Left renal pelvis (tissue), 4 donors: ENCODE measurements around the gene GPC5. TPM values are rescaled to one million over a fixed set of nuclear protein-coding genes. Genes with fewer than 3 reads are reported as not detected.
"Not testable (repeated sequence)": the region's sequence is repeated elsewhere in the genome, so short reads cannot be mapped to it uniquely, and the experiment has no call there.

Experiments
- DNase-seq, 4 donors: peaks; one replicate each; pipeline ENCODE4 v3.0.0-alpha.2; 2013; ENCODE audit warnings: low read depth in 4 of 4, low spot score in 3 of 4
- polyA plus RNA-seq, 4 donors: library from polyadenylated mRNA; unstranded; fragments of 120-200 nt; gene quantifications; one replicate each; pipeline ENCODE4 v1.2.1, GENCODE V29; 2013; ENCODE audit not compliant: insufficient read length in 4 of 4

The GPC5 gene
- 1 to 10 TPM; 1.8 to 5.2 (median 3.4) TPM for polyA plus RNA-seq

DNA sequence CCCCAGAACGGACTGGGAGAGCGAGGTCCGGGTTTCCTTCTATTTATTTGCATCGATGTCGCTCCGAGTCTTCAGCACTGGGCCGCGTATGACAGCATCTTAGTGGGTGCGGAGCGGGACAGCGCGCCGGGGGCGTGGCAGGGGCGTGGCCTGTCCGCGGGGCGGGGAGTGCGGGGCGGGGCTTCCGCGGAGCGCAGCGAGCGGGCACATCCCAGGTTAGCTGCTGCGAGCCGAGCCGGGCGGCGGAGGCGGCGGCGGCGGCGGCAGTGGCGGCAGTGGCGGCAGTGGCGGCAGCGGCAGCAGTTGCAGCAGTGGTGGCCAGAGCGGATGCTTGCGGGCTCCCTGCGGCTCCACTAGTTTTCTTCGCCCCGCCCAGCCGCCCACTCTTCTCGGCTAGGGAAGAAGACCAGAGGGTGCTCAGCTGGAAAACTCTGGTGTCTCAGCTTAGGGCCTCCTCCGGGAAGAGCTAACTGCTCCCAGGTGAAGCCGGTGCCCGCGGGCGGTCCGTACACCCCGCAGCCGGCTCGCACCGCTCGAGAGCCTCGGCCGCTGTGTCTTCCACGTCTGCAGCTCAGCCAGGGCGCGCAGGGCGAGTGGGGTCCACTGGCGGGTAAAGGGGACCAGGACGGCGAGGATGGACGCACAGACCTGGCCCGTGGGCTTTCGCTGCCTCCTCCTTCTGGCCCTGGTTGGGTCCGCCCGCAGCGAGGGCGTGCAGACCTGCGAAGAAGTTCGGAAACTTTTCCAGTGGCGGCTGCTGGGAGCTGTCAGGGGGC lies at the start of gene GPC5:
TSS of gene GPC5 (plus strand) at position 209 of the 776 bp plus-strand sequence.
- peak in 3 of 4 donors; percentile 34 to 53 (median 35) for DNase-seq

DNA sequence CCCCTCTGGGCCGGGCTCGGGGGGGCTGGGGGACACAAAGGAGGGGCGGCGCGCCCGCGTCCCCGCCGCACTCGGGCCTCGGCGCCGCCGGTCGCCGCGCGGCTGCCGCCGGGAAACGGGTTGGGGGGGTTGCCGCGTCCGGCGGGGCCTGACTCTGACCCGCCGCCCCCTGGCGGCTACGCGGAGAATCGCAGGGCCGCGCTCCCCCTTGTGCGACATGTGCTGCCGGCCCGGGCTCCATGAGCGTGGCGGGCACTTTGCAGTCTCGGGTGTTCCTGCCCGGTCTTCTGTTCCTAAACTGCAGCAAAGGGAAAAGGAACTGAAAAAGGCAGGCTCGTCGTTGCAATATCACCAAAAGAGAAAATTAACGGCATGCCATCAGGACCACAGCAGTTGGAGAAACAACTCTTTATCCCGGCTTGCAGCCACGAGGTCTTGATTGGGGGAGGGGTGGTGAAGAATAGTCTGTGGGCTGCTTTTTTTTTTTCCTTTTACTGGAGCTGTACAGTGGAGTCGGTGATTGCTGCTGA lies 49.5 kb upstream of the GPC5 start:
- peak; percentile 81 to 86 (median 82) for DNase-seq

DNA sequence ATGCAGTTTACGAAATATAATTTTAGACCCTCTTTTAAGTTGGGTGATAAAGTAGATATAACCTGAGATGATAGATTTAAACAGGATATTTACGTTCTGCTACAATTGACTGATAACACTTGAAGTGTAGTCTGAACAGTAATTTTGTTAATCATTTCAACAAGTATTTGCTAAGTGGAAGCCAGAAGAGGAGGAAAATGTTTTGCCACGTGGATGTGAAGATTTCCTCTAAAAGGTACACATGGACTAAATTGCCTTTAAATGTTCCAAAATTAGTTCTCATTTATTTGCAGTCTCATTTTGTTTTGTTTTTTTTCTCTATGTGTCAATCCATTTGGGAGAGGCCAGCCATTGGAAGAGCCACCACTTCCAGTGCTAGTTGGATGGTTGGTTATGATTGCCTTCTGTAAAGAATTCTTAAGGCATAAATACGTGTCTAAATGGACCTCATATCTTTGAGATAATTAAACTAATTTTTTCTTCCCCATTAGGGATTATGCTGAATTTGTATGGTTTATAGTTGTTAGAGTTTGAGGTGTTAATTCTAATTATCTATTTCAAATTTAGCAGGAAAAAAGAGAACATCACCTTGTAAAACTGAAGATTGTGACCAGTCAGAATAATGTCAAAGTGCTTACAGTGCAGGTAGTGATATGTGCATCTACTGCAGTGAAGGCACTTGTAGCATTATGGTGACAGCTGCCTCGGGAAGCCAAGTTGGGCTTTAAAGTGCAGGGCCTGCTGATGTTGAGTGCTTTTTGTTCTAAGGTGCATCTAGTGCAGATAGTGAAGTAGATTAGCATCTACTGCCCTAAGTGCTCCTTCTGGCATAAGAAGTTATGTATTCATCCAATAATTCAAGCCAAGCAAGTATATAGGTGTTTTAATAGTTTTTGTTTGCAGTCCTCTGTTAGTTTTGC lies 48.2 kb upstream of the GPC5 start:
- no peak for DNase-seq

DNA sequence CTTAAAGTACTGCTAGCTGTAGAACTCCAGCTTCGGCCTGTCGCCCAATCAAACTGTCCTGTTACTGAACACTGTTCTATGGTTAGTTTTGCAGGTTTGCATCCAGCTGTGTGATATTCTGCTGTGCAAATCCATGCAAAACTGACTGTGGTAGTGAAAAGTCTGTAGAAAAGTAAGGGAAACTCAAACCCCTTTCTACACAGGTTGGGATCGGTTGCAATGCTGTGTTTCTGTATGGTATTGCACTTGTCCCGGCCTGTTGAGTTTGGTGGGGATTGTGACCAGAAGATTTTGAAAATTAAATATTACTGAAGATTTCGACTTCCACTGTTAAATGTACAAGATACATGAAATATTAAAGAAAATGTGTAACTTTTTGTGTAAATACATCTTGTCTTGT lies 47.3 kb upstream of the GPC5 start:
- no peak for DNase-seq

DNA sequence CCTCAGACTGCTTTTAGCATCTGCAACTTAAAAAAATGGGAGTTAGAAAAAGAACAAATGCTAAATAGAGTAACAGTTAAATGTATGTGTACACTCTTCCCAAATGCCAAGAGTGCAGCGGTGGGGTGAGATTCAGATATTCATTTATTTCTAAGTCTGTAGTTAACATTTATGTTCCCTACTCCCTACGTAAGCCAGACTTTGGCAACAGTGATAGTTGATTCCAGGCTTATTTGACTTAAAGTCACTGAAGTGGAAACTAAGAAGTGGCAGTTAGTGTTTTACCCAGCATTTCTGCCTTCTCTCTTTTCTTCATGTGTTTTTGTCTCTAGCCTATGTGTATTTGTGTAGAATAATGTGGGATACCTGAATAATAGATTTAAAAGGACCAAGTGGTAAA lies 46.4 kb upstream of the GPC5 start:
- no peak for DNase-seq

DNA sequence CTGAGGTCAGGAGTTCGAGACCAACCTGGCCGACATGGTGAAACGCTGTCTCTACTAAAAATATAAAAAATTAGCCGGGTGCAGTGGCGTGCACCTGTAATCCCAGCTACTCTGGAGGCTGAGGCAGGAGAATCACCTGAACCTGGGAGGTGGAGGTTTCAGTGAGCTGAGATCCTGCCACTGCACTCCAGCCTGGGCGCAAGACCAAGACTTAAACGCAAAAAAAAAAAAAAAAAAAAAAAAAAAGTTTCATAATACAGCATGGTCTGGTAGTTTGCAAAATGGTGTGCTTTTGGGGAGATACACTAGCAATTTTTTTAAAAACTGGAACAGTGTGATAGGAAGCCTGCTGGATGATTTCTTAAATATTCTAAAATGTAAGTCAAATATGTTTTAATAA lies 45.5 kb upstream of the GPC5 start:
- not testable (repeated sequence) for DNase-seq

DNA sequence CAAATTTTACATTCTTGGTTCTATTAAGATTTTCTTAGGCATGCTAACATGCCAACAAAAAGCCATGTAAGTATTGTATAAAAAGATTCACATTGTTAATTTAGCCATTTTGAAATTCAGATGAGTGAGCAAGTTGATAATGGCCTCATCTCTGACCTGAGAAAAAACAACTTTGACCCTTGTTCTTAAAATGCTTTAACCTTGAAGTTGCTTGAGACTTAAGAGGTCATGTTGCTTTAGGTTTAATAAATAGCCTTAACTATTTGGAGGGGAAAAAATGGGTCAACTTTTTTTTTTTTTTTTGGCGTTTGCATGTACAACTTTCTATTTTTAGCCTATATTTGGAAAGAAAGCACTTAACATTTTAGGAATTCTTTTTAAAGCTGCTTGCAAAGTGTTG lies 44.9 kb upstream of the GPC5 start:
- DNase-seq: no peak

DNA sequence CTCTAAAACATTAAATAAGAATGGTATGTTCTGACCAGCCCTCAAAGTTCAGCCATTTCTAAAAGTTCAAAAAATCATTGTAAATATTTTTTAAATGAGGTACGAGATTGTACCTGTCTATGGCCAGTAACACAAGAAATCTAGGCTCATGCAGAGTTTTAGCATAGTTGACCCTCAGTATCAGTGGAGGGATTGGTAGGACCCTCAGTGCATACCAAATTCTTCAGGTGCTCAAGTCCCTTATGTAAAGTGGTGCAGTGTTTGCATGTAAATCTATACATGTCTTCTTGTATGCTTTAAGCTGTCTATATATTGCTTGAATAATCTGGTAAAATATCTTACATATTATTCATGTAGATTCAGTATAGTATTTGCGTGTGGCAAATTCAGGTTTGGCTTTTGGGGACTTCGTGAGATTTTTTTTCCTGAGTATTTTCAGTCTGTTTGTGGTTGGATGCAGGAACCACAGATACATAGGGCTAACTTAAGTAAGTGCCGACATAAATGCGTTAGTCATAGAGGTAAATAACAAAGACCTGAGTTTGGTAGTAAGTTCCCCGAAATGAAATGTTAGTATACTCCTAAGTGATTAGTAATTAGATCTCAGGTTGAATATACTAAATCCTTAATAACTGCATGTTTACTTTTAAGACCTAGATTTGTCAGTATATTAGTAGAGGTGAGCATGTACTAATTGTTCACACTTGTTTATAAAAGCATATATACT lies 43.2 kb upstream of the GPC5 start:
- DNase-seq: no peak

DNA sequence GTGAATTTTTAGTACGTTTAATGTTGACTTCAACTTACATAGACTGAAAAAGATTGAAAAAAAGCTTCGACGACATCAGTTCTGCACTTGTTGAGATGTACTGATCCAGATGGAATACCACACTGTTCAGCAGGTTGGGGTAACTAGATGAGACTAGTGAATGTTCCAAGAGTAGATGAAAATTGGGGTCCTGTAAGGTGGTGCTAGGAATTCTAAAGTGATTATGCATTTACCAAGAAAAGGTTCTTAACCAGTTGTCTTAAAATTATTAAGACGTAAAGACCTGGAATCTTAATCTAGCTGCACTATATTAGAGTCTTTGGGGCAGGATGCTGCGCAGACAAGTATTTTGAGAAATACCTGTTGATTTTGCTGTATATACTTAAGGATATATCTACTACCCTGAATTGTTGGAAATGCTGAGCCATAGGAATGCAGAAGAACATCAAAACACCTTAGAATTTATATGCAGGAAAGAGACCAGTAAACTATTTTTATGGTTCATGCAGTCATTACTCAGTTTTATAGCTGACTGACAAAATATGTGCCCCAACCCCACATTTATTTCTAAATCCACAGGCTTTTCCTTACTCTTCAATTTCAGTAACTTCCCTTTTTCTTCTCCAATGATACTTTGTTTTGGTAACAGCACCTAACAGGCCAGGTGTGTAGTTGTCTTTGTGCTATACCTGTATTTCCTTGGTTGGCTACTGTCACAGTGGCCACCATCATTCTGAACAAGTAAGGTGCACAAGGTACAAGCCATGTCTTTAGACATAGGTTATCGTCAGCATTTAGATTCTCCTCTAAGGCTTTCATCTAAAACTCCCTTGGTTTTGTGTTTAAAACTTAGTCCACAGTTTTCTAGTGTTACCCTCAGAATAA lies 42.4 kb upstream of the GPC5 start:
- DNase-seq: no peak

DNA sequence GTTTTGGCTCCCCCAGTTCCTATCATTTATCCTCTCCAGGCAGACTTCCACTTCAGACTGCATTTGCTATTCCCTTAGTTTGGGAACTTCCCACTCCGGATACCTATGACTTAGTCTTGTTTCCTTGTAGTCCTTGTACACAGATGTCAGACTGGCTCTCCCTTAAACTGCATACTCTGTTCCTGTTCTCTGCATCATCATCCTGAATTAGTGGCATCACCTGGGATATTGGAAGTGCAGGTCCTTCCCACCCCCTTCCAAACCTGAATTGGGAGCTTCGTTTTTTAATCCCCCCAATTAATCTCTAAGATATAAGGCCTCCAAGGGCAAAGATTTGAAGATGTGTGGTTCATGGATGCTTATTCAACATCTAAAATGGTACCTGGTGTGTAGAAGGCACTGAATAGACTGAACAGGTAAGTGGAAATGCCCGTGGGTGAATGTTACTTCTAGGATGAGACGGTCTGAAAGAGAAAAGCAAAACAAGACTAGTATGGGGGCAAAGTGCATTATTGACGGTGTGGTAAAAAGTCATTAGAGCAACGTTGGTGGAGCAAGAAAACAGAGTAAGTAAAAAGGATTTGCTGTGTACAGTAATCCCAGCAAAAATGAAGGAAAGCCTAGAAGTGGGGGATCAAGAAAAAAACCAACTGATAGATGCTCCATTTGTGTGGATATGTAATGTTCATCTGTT lies 41.4 kb upstream of the GPC5 start:
- DNase-seq: no peak

DNA sequence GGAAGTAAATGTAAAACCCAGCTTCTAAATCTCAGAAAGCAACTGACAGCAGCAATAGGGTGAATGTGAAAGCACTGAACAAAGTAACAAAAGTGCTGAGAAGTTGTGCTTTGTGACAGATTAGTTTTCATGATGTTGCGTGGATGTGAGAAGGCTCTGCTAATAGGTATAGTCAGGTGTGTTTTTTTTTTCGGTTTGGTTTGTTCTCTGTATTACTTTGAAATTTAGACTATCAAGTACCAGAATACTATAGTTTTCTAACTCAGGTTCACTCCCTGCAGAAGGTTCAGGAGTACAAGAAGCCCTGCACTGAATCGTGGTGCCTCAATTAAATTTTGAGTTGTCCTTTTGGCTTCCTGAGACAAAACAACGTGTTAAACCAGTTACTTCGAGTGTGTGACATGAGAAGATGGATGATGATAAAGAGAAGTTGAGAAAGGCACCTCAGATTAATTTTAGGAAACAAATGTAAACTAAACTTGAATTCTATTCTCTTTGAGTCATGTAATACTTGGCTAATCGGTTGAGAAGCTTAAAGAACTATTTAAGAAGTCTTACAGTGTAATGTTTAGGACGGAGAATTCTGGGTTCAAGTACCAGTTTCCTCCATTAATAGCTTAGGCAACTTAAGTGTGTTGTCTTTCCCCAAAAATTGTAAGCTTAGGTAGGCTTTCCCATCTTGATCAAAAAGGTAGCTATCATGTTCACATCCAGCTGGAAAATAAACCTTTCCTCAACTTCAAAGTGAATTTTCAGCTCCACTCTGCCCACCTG lies 40.6 kb upstream of the GPC5 start:
- DNase-seq: no peak

DNA sequence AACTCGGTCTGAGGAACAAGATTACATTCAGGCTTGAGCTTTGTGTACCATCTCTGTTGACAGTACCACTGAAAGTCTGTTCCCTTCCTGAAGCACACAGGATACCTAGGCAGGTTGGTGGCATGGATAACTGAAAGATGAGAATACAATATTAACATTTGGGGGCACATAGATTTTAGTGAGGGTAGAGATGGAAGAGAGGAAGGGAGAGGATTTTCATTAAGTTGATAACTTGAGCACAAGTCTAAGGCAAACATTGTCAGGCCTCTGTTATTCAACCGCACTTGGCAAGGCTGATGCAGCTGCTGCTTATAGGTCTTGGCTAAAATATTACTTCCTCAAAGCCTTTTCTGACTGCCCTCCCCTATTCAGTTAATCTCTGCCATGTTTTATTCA lies 40.0 kb upstream of the GPC5 start:
- no peak for DNase-seq

DNA sequence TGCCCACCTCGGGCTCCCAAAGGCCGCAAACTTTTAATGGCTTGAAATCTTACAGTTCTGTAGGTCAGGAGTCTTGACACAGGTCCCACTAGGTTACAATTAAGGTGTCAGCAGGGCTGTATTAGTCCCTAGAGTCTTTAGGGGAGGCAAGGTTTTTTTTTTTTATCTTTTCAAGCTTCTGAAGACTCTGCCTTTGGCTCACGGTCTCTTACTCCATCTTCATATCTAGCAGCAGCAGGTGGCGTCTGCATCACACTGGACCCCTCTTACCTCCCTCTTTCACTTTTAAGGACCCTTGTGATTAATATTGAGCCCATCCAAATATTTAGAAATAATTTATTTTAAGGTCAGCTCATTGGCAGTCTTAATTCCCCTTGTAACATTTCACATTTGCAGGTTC lies 39.3 kb upstream of the GPC5 start:
- no peak for DNase-seq

DNA sequence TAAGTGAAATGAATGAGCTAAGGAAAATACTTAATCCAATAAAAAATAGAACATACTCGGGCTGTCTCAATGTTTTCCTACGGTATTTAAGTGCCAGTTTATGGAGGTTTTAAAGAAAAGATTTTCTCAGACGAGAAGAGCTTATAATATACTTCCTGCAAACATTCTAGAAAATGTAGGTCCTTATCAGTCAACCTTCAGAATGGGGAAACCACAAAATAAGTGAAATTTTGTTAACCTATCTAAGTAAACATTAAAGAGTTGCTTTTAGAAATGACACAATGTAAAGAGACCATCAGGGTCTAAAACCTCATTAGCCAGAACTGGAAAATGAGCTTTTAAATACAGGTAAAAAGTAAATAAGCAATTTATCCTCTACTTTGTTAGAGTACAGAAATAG lies 38.8 kb upstream of the GPC5 start:
- DNase-seq: no peak

DNA sequence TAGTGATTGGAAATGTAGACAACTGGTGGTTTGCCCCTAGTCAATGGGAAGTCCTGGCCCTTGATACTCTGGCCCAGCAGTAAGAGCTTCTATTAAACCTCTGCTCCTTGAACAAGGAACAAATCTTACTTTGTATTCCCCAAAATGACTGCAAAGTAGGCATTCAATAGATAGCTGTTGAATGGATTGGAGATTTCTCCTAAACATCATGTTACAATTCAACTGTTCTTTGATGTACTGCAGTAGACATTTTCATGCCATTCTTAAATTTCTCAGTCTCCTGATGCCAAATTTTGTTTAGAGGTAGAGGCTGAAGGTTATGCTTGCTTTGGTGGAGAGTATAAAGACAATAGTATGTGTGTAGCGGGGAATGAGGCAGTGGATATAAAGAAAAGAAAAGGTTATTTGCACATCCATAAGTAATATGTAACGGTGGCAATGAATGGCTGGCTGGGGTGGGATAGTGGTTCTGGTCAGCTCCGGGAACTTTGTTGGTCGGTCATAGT lies 38.1 kb upstream of the GPC5 start:
- DNase-seq: no peak

DNA sequence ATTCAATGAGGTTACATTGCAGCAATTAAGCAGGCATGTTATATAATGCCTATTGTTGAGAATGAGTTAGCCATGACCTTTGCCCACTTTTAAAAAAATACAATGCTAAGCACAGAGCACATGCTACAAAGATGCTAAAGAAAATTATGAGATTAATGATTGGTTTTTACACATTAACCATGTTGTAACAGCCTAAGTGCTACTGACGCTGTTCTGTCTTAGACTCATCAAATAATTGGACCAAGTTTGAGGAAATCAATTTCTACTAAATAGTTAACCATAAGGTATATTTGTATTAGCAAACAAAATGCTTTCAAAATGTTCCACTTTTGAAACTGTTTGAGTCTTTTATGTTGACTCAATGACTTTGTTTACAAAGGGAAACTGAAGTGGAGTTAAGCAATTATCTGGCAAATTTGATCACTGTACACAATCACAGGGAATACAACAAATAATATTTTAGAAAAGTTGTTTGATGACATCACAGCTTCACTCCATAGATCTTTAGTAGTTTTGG lies 36.6 kb upstream of the GPC5 start:
- DNase-seq: no peak

DNA sequence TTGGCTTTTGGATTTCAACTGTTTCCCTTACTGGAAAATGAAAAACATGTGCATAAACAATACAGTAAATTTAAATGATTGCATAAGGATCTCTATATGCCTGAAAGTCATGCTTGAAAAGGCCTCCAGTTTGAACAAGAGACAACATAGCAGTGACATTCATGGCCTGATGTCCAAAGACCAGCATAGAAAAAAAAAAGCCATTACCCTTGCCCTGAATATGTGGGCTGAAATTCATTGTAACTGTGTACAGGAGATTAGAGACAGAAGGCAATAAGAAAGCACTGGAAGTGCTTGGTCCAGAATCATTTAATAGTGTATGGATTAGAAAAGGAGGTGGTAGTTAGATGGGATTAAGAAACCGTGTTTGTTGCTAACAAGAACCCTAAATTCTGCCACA lies 35.5 kb upstream of the GPC5 start:
- no peak for DNase-seq

DNA sequence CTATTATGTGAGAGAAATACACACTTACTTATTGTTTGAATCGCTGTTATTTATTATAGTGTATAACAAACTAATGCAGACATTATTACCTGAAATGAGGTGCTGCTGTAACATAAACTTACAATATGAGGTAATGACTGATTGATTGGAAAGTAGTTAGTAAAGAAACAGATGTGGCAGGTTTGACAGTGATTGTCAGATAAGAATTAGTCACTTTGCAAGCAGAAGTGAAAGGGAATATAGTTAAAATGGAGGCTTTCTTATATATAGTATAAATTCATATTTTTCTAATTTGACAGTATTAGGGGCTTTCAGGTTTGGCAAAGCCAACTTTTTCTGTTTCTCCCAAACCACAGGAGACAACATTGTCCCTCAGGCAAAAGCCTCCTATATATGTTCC lies 30.3 kb upstream of the GPC5 start:
- no peak for DNase-seq
